AML-193 (cell line): ENCODE data around the gene CHRNB1.
A peak's percentile ranks its signal among the peaks of the same experiment; 100 is the strongest.

ENCODE experiments used
- DNase-seq, 2 experiments: peaks; one replicate each; lab custom pipeline; 2025; lab: John Stamatoyannopoulos, UW

Gene CHRNB1

GRCh38 chr17:7484067-7484918, 39.4 kb downstream of the CHRNB1 start, which contains the start of gene POLR2A:
TSS of gene POLR2A (plus strand) at chr17:7484366.
- peak; percentile 68 to 74 for DNase-seq

DNA sequence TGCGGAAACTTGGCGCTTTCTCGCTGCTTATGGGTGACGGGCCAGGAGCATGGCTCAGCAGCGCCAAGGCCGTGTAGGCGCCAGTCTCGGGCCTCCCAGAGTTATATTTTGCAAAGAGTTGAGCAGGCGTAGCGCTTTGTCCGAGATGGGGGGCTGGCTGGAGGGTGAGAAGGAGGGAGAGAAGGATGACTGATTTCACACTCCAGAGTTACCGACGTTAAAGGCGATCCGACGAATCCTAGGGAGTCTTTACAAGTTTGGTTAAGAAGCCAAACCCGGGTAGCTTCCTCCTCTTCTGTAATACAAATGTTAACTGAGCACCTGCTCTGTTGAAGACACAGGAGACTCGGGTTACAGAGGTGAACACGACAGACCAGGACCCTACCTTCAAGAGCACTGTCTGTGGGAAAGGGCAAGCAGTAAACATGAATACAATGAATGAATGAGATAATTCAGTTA, 40.1 kb downstream of the CHRNB1 start:
- peak in 1 of 2 experiments; percentile 36 for DNase-seq

DNA sequence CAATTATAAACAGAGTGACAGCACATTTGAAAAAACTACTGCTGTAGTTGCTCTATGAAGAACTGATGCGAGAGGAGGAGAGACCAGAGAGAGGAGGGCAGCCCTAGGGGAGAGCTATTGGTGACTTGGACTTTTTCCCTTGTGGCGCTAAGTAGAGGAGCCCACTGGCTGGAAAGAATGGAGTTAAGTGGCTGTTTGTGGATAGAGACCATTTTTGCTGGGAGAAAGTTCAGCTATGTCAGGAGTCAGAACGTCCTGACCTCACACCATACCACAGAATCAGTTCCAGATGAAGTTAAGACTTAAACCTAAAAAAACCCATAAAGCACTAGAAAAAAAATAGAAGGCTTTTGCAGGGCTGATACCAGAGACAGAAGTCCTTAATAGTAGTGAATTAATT, 41.3 kb downstream of the CHRNB1 start:
- no peak for DNase-seq

DNA sequence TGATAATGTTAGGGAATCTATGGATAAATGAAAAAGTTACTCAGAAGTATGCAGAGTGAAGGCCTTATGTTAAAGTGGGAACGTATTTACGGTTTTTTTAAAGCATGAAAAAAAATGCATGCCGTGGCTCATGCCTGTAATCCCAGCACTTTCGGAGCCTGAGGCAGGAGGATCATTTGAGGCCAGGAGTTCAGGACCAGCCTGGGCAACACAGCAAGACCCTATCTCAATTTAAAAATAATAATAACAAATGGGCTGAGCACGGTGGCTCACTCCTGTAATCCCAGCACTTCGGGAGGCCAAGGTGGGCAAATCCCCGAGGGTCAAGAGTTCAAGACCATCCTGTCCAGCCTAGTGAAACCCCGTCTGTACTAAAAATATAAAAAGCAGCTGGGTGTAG, 45.3 kb downstream of the CHRNB1 start:
- no peak for DNase-seq

GRCh38 chr17:7491583-7491982, 46.7 kb downstream of the CHRNB1 start:
- DNase-seq: no peak

GRCh38 chr17:7493941-7494340, 49.1 kb downstream of the CHRNB1 start:
- DNase-seq: no peak

GRCh38 chr17:7495906-7496434, 51.1 kb downstream of the CHRNB1 start:
- no peak for DNase-seq

- DNase-seq: no peak
These were observed 51.8 kb downstream of the CHRNB1 start for GRCh38 chr17:7496470-7497183.

DNA sequence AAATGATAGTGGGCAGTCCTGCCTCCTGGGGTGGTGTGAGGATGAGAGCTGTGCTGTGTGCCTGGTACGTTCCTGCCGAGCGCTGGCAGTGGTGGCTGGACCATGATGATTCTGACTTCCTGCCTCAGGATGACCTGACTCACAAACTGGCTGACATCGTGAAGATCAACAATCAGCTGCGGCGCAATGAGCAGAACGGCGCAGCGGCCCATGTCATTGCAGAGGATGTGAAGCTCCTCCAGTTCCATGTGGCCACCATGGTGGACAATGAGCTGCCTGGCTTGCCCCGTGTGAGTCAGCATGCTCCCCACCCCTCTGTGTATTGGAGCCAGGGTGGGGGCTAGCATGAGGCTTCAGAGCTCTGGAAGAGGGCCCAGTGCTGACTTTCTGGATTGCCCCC, 52.4 kb downstream of the CHRNB1 start:
- DNase-seq: no peak

GRCh38 chr17:7497636-7498035, 52.8 kb downstream of the CHRNB1 start:
- no peak for DNase-seq

DNA sequence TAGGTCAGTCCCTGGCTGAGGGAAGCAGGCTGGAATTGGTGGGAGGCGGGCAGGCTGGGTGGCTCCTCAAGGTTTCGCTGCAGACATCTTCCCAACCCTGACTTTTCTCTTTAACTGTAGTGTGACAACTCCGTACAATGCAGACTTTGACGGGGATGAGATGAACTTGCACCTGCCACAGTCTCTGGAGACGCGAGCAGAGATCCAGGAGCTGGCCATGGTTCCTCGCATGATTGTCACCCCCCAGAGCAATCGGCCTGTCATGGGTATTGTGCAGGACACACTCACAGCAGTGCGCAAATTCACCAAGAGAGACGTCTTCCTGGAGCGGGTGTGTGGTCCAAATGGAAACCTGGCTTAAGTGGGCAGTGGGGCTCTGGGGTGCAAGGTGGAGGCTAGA, 54.3 kb downstream of the CHRNB1 start:
- no peak for DNase-seq

DNA sequence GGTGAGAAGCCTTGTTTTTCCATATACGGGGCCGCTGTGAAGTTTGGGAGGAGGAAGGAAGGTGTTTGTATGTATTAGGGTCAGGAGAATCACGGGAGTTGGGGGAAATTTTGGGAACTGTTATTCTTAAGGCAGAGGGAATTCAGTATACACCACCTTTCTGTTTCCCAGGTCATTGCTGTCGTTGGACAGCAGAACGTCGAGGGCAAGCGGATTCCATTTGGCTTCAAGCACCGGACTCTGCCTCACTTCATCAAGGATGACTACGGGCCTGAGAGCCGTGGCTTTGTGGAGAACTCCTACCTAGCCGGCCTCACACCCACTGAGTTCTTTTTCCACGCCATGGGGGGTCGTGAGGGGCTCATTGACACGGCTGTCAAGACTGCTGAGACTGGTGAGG, 56.9 kb downstream of the CHRNB1 start:
- DNase-seq: no peak

GRCh38 chr17:7502171-7502847, 57.4 kb downstream of the CHRNB1 start:
- no peak for DNase-seq

GRCh38 chr17:7502987-7503386, 58.1 kb downstream of the CHRNB1 start:
- no peak for DNase-seq

DNA sequence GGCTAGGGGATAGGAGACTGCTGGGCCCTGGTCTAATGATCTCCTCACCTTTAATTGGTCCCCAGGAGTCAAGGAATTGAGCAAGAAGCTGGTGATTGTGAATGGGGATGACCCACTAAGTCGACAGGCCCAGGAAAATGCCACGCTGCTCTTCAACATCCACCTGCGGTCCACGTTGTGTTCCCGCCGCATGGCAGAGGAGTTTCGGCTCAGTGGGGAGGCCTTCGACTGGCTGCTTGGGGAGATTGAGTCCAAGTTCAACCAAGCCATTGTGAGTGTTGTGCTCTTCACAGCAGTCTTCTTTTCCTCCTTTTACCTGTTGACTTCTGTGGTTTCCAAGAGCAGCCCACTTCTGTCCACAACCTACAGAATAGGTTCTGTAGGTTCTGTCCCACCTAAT, 58.7 kb downstream of the CHRNB1 start:
- DNase-seq: no peak
